Stimulated activated CD4-positive, alpha-beta T cell treated with anti-CD3 and anti-CD28 coated beads, Interleukin-15, amount 100 ng/mL, for 24 hours (primary cell): Measurements from ENCODE around the gene IL20.
A peak's percentile ranks its signal among the peaks of the same experiment; 100 is the strongest.

Experiments used
- DNase-seq: peaks from one replicate; pipeline ENCODE4 v3.0.0-alpha.2; 2020

Gene IL20

GRCh38 chr1:206864939-206865671, at the start of gene IL20:
TSS of gene IL20 (plus strand) at chr1:206865623. CDS start at chr1:206865853, 230 bp downstream.
- DNase-seq: peak; percentile 92

- peak; percentile 48 for DNase-seq
Observed at GRCh38 chr1:206816390-206817287, 48.8 kb upstream of the IL20 start.

GRCh38 chr1:206821493-206821892, 43.9 kb upstream of the IL20 start:
- DNase-seq: no peak

GRCh38 chr1:206823727-206824126, 41.7 kb upstream of the IL20 start:
- no peak for DNase-seq

- DNase-seq: no peak
Observed at GRCh38 chr1:206824331-206824730, 41.1 kb upstream of the IL20 start.

- no peak for DNase-seq
Observed at GRCh38 chr1:206826394-206826793, 39.0 kb upstream of the IL20 start.

GRCh38 chr1:206828061-206828460, 37.4 kb upstream of the IL20 start:
- no peak for DNase-seq

GRCh38 chr1:206828765-206829164, 36.7 kb upstream of the IL20 start:
- DNase-seq: no peak

GRCh38 chr1:206829282-206829681, 36.1 kb upstream of the IL20 start:
- DNase-seq: no peak

- no peak for DNase-seq
Observed at GRCh38 chr1:206829875-206830274, 35.5 kb upstream of the IL20 start.

GRCh38 chr1:206831650-206832049, 33.8 kb upstream of the IL20 start:
- no peak for DNase-seq

GRCh38 chr1:206832352-206832880, 33.0 kb upstream of the IL20 start:
- no peak for DNase-seq

GRCh38 chr1:206833106-206833680, 32.2 kb upstream of the IL20 start:
- no peak for DNase-seq

GRCh38 chr1:206833801-206834200, 31.6 kb upstream of the IL20 start:
- DNase-seq: no peak

GRCh38 chr1:206834217-206834616, 31.2 kb upstream of the IL20 start:
- DNase-seq: no peak

GRCh38 chr1:206834711-206835110, 30.7 kb upstream of the IL20 start:
- DNase-seq: no peak

- DNase-seq: no peak
Observed at GRCh38 chr1:206835186-206835585, 30.2 kb upstream of the IL20 start.

- DNase-seq: no peak
Observed at GRCh38 chr1:206836111-206836510, 29.3 kb upstream of the IL20 start.

- DNase-seq: no peak
Observed at GRCh38 chr1:206839006-206839560, 26.3 kb upstream of the IL20 start.

- no peak for DNase-seq
Observed at GRCh38 chr1:206839857-206840256, 25.6 kb upstream of the IL20 start.

GRCh38 chr1:206841609-206842323, 23.7 kb upstream of the IL20 start:
- DNase-seq: no peak

GRCh38 chr1:206842854-206843253, 22.6 kb upstream of the IL20 start:
- no peak for DNase-seq
